ENCODE results near the gene SPON1.
"Not testable (repeated sequence)": the region's sequence is repeated elsewhere in the genome, so short reads cannot be mapped to it uniquely, and the experiment has no call there.

SPON1 gene

DNA sequence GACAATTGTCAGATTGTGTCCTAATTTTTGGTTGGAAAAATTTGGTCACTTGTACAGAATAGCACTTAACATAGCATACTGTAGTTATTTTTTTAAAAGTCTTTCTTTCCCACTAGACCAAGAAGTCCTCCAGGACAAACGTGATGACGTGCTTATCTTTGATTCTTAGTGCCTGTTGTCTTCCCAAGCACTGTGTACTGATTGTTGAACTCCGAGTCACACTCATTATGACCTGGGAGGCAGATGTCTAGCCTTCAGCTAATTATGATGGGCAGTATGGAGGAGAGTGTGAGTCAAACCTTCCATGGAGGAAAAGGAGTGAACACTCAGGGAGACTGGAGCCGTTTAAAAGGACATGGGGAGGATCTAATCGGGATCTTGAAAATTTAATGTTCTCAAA is 119.8 kb downstream of the SPON1 start:
- DNase-seq (ENCODE audit: low read depth, low spot score) = no peak

DNA sequence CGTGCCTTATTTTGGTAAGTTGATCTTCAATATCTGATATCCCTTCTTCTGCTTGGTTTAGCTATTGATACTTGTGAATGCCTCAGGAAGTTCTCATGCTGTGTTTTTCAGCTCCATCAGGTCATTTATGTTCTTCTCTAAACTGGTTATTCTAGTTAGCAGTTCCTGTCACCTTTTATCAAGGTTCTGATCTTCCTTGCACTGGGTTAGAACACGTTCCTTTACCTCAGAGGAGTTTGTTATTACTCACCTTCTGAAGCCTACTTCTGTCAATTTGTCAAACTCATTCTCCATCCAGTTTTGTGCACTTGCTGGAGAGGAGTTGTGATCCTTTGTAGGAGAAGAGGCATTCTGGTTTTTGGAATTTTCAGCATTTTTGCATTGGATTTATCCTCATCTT is 126.3 kb downstream of the SPON1 start:
- DNase-seq (ENCODE audit: low read depth, low spot score) = not testable (repeated sequence)

DNA sequence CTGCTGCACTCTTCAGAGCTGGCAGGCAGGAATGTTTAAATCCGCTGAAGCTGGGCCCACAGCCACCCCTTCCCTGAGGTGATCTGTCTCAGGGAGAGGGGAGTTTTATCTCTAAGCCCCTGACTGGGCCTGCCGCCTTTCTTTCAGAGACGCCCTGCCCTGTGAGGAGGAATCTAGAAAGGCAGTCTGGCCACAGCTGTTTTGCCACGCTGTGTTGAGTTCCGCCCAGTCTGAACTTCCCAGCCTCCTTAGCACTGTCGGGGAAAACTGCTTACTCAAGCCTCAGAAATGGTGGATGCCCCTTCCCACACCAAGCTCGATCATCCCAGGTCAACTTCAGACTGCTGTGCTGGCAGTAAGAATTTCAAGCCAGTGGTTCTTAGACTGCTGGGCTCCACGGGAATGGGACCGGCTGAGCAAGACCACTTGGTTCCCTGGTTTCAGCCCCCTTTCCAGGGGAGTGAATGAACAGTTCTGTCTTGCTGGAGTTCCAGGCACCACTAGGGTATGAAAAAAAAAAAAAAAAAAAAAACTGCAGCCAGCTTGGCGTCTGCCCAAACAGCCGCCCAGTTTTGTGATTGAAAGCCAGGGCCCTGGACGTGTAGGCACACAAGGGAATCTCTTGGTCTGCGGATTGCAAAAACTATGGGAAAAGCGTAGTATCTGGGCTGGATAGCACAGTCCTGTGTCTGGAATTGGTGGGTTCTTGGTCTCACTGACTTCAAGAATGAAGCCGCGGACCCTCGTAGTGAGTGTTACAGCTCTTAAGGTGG is 127.4 kb downstream of the SPON1 start:
- DNase-seq (ENCODE audit: low read depth, low spot score) = no peak

DNA sequence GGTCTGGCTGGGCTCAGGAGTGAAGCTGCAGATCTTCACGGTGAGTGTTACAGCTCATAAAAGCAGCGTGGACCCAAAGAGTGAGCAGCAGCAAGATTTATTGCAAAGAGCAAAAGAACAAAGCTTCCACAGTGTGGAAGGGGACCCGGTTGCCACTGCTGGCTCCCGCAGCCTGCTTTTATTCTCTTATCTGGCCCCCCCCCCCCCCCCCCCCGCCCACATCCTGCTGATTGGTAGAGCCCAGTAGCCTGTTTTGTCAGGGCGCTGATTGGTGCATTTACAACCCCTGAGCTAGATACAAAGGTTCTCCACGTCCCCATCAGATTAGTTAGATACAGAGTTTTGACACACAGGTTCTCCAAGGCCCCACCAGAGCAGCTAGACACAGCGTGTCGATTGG is 128.1 kb downstream of the SPON1 start:
- not testable (repeated sequence) for DNase-seq (ENCODE audit: low read depth, low spot score)

DNA sequence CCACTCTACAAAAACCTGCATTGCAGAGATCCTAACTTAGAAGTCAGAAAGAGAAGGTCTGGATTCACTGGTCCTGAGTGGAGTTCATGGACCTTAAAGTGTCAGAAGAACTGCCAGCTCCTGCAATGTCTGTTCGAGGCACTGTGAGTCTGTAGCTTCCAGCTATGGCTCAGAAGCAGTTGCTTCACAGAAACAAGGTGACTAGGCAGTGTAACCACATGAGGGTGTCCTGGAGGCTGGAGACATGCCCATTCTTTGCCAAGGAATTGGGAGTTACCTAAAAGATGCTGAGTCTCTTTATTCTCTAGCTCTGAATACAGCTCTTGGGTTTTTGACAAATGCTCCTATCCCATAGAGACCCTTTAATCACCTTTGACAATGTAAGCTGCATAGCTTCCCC is 130.5 kb downstream of the SPON1 start:
- no peak for DNase-seq (ENCODE audit: low read depth, low spot score)

DNA sequence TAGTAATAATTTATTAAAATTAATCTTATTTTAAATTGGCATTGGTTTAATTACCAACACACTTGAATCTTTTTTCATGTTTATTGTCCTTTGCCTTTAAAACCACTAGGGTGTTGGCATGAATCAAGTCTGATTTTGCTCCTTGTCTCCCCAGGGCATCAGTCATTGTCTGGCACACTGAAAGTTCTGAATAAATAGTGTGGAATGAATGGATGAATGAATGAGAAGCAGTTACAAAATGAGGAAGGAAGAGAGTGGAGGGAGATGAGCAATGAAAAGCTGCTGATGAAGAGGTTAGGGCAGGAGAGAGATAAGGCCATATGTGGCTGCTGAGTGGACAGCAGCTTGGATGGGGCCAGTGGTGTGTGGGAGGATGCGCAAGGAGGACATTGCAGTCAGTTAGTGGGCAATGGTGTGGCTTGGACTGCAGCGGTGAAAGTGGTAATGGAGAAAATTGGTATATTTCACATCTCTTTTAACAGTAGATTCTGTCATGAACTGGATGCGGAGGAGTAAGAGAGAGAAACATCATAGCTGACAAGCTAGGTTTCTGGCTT is 132.0 kb downstream of the SPON1 start:
- no peak for DNase-seq (ENCODE audit: low read depth, low spot score)

DNA sequence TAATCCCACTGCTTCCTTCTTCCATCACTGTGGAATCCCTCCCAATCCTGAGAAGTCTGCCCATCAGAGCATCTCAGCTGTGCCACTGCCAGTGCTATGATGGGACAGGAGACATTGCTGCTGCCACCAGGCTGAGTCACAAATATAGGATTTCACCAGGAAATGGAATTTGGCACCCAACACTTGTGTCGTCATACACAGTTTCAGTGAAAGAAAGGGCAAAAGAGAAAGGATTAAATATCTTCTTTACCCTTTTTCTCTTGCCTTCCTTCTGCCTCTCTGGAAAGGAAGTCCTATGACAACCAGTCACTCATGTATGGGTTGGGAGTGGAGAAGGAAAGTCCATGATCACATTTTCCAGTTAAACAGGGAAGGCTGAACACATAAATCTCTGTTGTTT is 133.4 kb downstream of the SPON1 start:
- no peak for DNase-seq (ENCODE audit: low read depth, low spot score)

DNA sequence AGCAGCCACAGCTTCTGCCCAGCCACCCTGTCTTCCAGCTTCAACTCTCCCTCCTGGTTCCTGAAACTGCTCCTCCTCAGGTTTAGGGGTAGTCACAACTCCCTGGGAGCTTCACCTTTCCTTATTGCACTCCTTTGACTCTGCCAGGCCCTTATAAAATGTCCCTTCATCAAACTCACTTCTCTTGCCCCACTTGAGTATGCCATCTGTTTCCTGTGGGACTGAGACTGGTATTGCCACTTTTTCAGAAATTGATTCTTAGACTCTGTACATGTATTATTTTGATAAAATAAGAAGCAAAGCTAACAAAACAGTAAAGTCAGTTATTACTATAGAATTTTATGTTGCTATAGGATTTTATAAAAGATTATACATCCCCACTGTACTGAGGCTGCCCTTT is 134.1 kb downstream of the SPON1 start:
- DNase-seq (ENCODE audit: low read depth, low spot score) = no peak

DNA sequence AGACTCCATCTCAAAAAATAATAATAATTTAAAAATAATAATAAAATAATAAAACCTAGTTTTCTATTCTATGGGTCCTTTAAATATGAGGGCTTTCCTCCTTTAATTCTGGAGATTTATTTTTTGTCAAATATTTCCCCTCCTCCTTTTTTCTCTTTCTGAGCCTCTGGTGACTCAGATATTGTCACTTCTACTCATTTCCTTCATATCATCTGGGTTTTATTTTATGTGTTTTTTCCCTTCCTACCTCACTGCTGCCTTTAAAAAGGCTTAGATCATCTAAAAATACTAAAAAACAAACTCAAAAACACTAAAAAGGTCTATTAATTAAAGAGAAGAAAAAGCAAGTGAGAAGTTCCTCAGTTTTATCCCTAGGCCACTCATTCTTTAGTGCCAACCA is 138.9 kb downstream of the SPON1 start:
- no peak for DNase-seq (ENCODE audit: low read depth, low spot score)

DNA sequence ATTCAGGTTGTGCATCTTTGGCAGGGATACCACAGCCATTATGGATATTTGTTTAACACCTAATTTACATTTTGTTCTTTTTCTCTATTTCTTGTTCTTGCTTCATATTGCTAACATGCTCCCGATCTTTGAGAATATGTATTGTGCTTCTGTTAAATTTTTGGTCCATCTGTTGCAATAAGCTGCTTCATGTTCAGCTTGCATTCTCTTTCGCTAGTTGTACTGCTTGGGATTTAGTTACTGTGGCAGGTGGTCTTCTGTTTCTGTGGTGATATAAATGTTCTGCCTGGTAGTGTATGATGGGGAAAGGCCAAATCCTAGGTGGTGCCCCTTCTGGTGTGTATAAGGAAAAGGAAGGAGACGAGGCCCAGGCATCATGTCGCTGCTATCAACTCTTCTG is 140.2 kb downstream of the SPON1 start:
- no peak for DNase-seq (ENCODE audit: low read depth, low spot score)

DNA sequence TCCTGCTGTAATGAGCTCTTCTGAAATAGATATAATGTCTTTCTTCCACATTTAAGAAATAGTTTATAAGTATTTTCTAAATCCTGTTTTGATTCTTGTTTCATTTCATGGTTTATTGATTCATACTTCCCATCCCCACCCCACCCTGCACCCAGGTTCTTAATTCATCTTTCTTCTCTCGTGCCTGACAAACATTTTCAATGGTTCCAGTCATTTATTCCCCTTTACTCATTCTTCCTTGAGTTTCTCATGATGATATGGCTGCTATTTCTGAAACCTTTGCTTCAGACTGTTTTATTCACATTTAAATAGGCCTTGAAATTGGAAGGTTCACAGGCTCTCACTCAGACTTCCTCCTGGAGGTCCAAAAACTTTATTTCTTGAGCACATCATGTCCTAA is 142.9 kb downstream of the SPON1 start:
- no peak for DNase-seq (ENCODE audit: low read depth, low spot score)

DNA sequence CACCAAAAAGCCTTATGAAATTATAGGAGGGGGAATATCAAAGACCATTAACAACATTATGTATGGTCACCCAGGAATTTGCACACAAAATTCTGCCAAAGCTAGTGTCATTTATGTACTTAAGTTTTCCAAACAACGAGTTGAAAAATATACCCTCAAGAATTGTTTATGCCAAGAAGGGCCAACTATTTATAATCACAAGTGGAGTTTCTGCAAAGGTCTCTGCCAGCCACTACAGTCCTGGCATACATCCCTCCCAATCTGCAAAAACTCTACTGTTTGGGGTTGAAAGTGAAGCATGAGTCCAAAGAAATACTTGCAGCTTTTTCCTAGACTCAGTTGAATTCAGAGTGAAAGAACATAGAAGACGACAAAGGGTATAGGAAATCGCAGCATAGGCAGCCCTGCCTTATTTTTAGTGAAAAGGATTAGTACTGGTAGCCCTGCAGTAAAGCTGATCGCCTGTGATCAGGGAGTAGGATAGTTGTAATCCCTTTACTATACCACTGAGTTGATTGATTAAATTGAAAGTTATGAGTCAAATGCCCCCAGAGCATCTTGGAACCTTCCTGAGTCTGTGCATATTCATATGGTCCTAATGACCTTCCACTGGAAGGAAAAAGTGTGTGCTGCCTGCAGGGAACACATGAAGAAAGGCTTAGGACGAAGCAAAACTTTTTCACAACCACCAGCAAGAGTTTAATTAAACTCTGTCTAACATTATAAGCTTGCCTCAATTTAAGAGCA is 144.0 kb downstream of the SPON1 start:
- no peak for DNase-seq (ENCODE audit: low read depth, low spot score)

DNA sequence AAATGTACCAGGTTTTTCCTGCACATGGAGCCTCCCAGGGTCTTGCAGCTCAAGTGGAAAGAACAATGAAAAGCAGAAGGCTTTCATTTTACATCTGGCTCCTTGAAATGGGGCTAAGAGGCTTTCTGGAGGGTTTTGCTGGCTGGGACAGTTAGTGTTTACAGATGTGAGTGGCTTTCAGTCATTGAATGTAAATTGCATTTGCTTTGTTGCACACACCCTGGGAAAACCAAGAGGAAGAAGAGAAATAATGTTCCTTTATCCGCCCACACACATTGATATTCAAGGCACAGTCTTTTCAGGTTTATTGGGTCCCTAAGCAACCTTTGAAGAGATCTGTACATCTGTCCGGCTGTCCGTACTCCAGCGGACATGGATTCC is 144.5 kb downstream of the SPON1 start:
- DNase-seq (ENCODE audit: low read depth, low spot score) = no peak

DNA sequence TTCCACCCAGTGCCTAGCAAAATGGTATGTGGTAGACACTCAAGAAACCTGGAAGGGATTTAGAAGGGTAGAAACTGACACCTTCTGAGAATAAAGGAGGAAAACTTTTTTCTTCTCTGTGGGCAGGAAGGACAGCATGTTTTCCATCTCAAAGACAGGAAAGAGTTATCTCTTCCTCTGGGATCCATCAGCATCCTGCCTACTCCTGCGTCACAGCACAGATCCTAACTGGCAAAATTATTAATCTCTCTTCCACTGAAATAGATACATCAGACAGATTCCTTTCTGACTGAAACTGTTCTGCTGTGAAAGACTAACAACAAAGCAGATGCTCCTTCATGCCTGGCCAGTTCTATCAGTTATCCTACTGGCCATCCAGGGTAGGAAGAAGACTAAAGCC is 147.2 kb downstream of the SPON1 start:
- DNase-seq (ENCODE audit: low read depth, low spot score) = no peak

DNA sequence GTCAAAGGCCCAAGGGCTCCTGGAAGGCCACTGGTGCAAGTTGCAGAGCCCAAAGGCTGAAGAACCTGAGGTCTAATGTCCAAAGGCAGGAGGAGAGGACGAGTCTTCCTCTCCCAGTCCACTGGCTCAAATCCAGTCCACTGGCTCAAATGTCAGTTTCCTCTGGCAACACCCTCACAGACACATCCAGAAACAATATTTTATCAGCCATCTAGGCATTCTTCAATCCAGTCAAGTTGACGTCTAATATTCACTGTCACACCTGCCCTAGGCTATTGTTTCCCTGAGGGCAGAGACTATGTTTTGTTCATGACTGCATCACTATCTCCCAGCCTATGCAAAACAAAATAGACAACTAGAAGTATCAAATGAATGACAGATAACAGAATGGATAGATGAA is 148.1 kb downstream of the SPON1 start:
- DNase-seq (ENCODE audit: low read depth, low spot score) = no peak

DNA sequence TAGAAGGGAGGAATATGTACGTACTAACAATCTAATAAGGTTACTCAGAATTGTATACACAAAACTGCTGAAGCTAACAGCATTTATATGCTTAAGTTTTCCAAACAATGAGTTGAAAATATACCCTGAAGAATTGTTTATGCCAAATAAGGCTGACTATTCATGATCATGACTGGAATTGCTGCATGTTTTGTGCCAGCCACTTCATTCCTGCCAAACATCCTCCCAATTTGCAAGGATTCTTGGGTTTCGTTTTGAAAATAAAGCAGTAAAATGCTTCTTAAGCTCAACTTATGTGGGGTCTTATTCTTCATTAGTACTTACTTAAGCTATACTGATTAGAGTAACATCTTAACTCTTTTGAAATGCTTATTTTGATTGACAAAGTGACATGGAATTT is 149.0 kb downstream of the SPON1 start:
- DNase-seq (ENCODE audit: low read depth, low spot score) = no peak

DNA sequence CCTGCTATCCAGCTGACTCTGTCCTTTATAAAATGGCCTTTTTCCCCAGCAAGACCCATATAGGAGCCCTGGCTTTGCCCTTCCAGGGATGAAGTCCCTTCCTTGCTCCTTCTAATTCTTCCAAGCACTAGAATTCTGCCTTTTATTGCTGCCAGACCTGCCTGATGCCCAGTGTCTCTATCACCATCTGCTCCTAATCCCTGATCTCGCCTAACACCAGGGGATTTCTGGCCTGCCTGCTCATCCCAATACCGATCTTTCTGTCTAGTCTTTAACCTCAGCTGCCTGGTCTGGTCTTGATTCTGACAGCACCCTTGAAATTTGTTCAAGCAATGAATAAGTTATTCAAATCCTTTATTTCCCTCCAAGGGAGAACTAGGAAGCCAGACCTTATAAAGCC is 150.2 kb downstream of the SPON1 start:
- DNase-seq (ENCODE audit: low read depth, low spot score) = no peak

DNA sequence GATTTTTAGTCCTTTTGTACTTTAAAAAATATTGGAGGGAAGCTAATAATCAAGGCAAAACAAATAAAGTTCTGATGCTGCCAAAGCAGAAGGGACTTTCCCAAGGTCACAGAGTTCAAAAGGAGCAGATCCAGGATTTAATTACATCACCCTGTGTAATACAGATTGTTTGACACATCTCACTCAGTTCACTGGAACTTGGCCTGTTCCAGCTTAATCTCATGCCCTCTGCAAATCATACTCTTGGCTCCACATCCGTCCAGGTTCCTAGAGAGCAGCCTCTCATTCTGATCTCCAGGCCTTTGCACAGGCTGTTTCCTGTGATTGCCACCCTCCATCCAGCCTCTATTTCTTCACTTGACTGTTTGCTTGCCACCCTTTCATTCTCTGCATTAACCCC is 151.7 kb downstream of the SPON1 start:
- DNase-seq (ENCODE audit: low read depth, low spot score) = no peak

DNA sequence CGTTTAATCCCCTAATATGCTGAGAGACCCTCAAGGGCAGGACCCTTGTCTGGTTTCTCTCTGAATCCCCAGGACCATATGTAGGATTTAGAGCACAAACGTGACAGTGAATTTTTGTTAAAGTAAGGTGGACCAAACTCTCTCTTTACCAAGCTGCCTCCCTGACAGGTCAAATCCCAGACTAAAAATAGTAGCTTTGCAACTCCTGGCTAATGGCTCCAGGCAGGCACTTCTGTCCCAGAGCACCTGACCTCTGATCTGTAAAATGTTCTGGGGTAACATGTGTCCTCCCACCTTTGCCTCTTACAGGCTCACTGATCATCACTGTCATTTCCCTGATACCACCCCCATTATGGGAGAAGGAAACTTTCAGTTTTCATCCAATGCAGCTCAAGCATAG is 152.3 kb downstream of the SPON1 start:
- no peak for DNase-seq (ENCODE audit: low read depth, low spot score)

DNA sequence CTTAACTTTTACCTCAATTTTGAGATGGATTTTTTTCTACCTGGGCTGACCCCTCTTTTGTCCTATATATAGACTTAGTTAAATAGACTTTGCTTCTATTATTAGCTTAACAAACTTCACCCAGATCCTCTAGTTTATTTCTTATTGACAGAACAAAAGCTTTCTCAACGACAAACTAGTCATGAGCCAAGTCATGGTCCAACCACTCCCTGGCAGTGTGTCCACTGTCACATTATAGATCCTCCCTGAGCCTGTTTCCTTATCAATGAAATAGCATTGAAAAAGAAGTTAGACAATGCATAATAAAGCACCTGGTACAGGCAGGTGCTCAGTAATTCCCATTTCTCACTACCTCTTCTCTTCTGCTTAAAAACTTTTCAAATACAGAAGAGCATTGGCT is 155.1 kb downstream of the SPON1 start:
- no peak for DNase-seq (ENCODE audit: low read depth, low spot score)

DNA sequence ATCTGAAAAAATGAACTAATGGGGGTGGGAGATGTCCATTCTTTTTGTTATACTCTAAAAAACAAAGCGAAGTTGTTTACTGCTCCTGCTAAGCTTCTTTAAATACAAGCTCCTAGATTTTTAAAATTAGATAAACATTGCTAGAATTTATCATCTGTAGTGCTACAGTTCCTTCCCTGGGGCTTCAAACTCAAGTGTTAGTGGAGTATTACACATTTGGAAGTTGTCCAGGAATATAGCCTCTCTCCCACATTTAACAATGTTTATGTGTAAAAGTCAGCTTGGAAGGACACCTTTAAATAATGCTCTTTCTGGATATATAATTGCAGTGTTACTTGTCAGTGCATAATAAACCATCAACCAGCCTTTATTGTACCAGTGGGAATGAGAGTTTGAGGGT is 155.5 kb downstream of the SPON1 start:
- DNase-seq (ENCODE audit: low read depth, low spot score) = no peak

DNA sequence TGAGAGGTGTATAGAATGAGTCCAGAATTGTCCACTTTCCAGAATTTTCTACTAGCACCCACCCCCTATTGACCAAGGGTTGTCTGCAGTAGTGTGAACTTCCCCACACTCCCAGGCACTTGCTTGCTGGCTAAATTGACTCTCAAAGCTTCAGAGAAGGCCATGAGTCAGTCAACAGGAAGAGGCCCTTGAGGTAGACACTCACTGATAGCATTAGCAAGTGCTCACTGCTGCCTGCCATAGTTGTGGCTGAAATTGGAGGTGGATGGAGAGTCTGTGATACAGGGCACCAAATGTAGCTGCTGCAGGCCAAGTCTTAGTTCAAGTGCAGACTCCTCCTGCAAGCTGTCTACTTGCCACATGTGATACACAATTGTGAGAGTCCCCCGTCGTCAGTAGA is 156.8 kb downstream of the SPON1 start:
- no peak for DNase-seq (ENCODE audit: low read depth, low spot score)

DNA sequence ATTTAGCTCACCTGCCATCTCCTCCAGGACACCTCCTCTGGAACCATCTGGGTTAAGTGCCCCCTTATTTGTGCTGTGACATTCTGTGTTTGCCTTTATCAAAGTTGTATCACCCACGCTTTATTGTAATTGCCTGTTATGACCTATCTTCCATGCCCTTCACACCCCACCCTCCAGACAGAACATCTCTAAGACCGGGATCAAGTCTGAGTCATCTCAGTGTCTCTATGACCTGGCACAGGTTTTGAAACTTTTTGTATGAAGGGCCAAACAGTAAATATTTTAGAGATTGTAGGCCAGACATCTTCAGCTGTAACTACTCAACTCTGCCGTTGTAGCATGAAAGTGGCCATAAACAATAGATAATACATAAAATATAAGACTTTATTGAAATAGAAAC is 161.8 kb downstream of the SPON1 start:
- no peak for DNase-seq (ENCODE audit: low read depth, low spot score)

Data from smooth muscle cell of the brain vasculature (primary cell).